HepG2 (cell line): ENCODE measurements around the gene RREB1. TPM values are rescaled to one million over a fixed set of nuclear protein-coding genes. Genes with fewer than 3 reads are reported as not detected.

Experiments used
- GZF1 ChIP-seq: sonication (generic); formaldehyde crosslinking; IDR thresholded peaks from 2 replicates; pipeline ENCODE4 v1.5.1; 2020; ENCODE audit warnings: mild to moderate bottlenecking, missing genetic modification reagents
- HOXA9 ChIP-seq: sonication (generic); formaldehyde crosslinking; IDR thresholded peaks from 2 replicates; pipeline ENCODE4 v1.8.1; 2022; ENCODE audit warnings: missing genetic modification reagents, mild to moderate bottlenecking, moderate library complexity, borderline replicate concordance
- KLF15 ChIP-seq: sonication (generic); formaldehyde crosslinking; IDR thresholded peaks from 2 replicates; pipeline ENCODE4 v1.8.1; 2023; ENCODE audit warnings: borderline replicate concordance, mild to moderate bottlenecking, inconsistent platforms, missing genetic modification reagents, mixed read lengths
- MYNN ChIP-seq: sonication (generic); formaldehyde crosslinking; IDR thresholded peaks from 2 replicates; pipeline ENCODE4 v1.4.0; 2020; ENCODE audit warnings: mild to moderate bottlenecking, low read depth, missing genetic modification reagents
- RORA ChIP-seq: sonication (generic); formaldehyde crosslinking; IDR thresholded peaks from 2 replicates; pipeline ENCODE4 v1.5.0; 2020; ENCODE audit warnings: mild to moderate bottlenecking, missing genetic modification reagents, moderate library complexity
- SMAD1 ChIP-seq: sonication (generic); formaldehyde crosslinking; IDR thresholded peaks from 2 replicates; pipeline ENCODE4 v1.4.0; 2020; ENCODE audit warnings: missing genetic modification reagents, low read depth, mild to moderate bottlenecking, borderline replicate concordance
- TEAD2 ChIP-seq: sonication (generic); formaldehyde crosslinking; IDR thresholded peaks from 2 replicates; pipeline ENCODE4 v1.9.0; 2021; ENCODE audit warnings: missing genetic modification reagents
- XBP1 ChIP-seq: sonication (generic); formaldehyde crosslinking; IDR thresholded peaks from 2 replicates; pipeline ENCODE4 v1.5.0; 2020; ENCODE audit warnings: missing genetic modification reagents
- YEATS2 ChIP-seq: sonication (generic); formaldehyde crosslinking; IDR thresholded peaks from 2 replicates; pipeline ENCODE4 v1.4.0; 2020; ENCODE audit warnings: missing genetic modification reagents, borderline replicate concordance
- ZNF510 ChIP-seq: sonication (generic); formaldehyde crosslinking; IDR thresholded peaks from 2 replicates; pipeline ENCODE4 v1.4.0; 2020; ENCODE audit warnings: low read depth, mild to moderate bottlenecking, missing genetic modification reagents
- polyA plus RNA-seq, 8 experiments: library from polyadenylated mRNA; depleted of rRNA in 3 of 8; stranded (reverse) in 7 of 8; unstranded in 1 of 8; fragments of >200 nt; fragmentation: Illumina TruSeq in 4 of 8; extraction: Trizol in 4 of 8; gene quantifications; 2 replicates each; pipeline versions ENCODE4 v1.2.1 to v1.2.3, GENCODE V29; 2011 to 2016; ENCODE audit warnings: low read depth in 4 of 8, missing spikeins in 1 of 8, mixed read lengths in 1 of 8; ENCODE audit not compliant: insufficient read depth in 1 of 8
- total RNA-seq, 5 experiments: library from RNA; depleted of rRNA; stranded (reverse); fragments of >200 nt; fragmentation: Illumina TruSeq; extraction: Trizol; gene quantifications; 2 replicates each; pipeline ENCODE4 v1.2.3, GENCODE V29; 2016; ENCODE audit warnings: low read depth in 1 of 5
- TF ChIP-seq, protein P1 (sequence below): IDR thresholded peaks from 2 replicates; pipeline ENCODE4 v1.4.0; 2020; ENCODE audit warnings: mild to moderate bottlenecking, missing genetic modification reagents
- TF ChIP-seq, protein P2 (sequence below): sonication (generic); formaldehyde crosslinking; IDR thresholded peaks from 2 replicates; pipeline ENCODE4 v1.4.0; 2020; ENCODE audit warnings: mild to moderate bottlenecking, low read depth, missing genetic modification reagents
- TF ChIP-seq, protein P3 (sequence below): sonication (generic); formaldehyde crosslinking; IDR thresholded peaks from 2 replicates; pipeline ENCODE4 v1.8.0; 2022; ENCODE audit warnings: mild to moderate bottlenecking, missing genetic modification reagents, moderate library complexity
- TF ChIP-seq, protein P4 (sequence below): sonication (generic); formaldehyde crosslinking; IDR thresholded peaks from 2 replicates; pipeline ENCODE4 v1.4.0; 2020; ENCODE audit warnings: missing genetic modification reagents
- TF ChIP-seq, protein P5 (sequence below): sonication (generic); formaldehyde crosslinking; conservative IDR thresholded peaks from 2 replicates; pipeline ENCODE4 v1.8.1; 2023; ENCODE audit warnings: missing genetic modification reagents
- TF ChIP-seq, protein P6 (sequence below): sonication (generic); formaldehyde crosslinking; IDR thresholded peaks from 2 replicates; pipeline ENCODE4 v1.4.0; 2020; ENCODE audit warnings: missing genetic modification reagents, borderline replicate concordance

RREB1 gene
- total and polyA plus RNA-seq, 2 of the 13 experiments (the other 11 are each of a cell fraction or from before 2014, with no cell fraction given): 6.1 to 23.2 TPM

DNA sequence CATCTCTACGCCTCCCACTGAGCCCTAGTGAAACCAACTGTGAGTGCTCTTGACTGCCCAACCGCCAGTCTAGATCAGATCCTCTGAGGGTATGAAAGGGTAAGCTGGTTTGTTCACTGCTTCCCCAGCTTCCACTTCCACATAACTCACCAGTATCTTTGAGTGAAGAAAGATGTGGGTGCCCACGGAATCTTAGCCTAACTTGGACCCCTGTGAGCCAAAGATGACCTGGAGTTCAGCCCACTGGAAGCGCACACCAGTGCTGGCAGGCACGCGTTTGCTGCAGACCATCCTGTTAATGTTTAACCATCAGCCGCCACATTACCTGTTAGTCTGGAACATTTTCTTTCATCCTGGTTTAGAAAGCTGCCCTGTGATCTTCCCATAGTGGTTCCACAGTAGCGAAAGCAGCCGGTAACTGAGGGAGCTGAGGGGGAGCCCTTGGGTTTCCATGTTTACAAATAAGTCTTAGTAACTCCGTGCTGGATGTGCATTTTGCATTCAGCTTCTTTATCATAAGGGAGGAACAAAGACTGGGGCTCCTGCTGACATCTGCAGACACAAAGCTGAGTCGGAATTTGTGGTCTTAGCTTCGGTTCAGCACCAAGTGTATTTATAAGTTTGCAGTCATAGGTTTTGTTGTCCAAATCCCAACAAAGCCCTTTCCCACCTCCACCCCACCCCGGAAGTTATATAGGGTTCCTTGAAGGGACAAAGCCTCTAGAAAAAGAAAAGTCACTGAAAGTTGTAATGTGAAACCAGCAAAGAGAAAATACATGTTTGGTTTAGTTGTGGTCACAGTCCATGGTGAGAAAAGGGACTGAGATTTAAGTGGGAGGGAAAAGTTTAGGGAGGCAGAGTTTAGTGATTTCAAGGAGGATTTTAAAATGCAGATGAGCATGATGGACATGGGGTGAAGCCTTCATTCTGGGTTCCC lies 134.2 kb downstream of the RREB1 start (continued):
- TF ChIP-seq, protein P1, sequence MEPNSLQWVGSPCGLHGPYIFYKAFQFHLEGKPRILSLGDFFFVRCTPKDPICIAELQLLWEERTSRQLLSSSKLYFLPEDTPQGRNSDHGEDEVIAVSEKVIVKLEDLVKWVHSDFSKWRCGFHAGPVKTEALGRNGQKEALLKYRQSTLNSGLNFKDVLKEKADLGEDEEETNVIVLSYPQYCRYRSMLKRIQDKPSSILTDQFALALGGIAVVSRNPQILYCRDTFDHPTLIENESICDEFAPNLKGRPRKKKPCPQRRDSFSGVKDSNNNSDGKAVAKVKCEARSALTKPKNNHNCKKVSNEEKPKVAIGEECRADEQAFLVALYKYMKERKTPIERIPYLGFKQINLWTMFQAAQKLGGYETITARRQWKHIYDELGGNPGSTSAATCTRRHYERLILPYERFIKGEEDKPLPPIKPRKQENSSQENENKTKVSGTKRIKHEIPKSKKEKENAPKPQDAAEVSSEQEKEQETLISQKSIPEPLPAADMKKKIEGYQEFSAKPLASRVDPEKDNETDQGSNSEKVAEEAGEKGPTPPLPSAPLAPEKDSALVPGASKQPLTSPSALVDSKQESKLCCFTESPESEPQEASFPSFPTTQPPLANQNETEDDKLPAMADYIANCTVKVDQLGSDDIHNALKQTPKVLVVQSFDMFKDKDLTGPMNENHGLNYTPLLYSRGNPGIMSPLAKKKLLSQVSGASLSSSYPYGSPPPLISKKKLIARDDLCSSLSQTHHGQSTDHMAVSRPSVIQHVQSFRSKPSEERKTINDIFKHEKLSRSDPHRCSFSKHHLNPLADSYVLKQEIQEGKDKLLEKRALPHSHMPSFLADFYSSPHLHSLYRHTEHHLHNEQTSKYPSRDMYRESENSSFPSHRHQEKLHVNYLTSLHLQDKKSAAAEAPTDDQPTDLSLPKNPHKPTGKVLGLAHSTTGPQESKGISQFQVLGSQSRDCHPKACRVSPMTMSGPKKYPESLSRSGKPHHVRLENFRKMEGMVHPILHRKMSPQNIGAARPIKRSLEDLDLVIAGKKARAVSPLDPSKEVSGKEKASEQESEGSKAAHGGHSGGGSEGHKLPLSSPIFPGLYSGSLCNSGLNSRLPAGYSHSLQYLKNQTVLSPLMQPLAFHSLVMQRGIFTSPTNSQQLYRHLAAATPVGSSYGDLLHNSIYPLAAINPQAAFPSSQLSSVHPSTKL (CRISPR knock-in tag): peak; percentile 87
- TF ChIP-seq KLF15 (CRISPR knock-in tag): no peak
- TF ChIP-seq MYNN (CRISPR knock-in tag): peak; percentile 61; the same call in 1 of the 2 replicates
- TF ChIP-seq, protein P2, sequence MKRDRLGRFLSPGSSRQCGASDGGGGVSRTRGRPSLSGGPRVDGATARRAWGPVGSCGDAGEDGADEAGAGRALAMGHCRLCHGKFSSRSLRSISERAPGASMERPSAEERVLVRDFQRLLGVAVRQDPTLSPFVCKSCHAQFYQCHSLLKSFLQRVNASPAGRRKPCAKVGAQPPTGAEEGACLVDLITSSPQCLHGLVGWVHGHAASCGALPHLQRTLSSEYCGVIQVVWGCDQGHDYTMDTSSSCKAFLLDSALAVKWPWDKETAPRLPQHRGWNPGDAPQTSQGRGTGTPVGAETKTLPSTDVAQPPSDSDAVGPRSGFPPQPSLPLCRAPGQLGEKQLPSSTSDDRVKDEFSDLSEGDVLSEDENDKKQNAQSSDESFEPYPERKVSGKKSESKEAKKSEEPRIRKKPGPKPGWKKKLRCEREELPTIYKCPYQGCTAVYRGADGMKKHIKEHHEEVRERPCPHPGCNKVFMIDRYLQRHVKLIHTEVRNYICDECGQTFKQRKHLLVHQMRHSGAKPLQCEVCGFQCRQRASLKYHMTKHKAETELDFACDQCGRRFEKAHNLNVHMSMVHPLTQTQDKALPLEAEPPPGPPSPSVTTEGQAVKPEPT: no peak
- no peak for TF ChIP-seq TEAD2 (CRISPR knock-in tag)
- TF ChIP-seq GZF1: 0 out of 2 replicates have a peak, but pooled peaks have one; percentile 34
- TF ChIP-seq, protein P3, sequence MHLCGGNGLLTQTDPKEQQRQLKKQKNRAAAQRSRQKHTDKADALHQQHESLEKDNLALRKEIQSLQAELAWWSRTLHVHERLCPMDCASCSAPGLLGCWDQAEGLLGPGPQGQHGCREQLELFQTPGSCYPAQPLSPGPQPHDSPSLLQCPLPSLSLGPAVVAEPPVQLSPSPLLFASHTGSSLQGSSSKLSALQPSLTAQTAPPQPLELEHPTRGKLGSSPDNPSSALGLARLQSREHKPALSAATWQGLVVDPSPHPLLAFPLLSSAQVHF (CRISPR knock-in tag): no peak
- TF ChIP-seq RORA (CRISPR knock-in tag): no peak
- TF ChIP-seq SMAD1 (CRISPR knock-in tag): no peak
- TF ChIP-seq, protein P4, sequence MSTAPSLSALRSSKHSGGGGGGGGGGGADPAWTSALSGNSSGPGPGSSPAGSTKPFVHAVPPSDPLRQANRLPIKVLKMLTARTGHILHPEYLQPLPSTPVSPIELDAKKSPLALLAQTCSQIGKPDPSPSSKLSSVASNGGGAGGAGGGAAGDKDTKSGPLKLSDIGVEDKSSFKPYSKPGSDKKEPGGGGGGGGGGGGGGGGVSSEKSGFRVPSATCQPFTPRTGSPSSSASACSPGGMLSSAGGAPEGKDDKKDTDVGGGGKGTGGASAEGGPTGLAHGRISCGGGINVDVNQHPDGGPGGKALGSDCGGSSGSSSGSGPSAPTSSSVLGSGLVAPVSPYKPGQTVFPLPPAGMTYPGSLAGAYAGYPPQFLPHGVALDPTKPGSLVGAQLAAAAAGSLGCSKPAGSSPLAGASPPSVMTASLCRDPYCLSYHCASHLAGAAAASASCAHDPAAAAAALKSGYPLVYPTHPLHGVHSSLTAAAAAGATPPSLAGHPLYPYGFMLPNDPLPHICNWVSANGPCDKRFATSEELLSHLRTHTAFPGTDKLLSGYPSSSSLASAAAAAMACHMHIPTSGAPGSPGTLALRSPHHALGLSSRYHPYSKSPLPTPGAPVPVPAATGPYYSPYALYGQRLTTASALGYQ (CRISPR knock-in tag): peak; percentile 71; the same call in 1 of the 2 replicates
- TF ChIP-seq HOXA9 (CRISPR knock-in tag): no peak
- TF ChIP-seq, protein P5, sequence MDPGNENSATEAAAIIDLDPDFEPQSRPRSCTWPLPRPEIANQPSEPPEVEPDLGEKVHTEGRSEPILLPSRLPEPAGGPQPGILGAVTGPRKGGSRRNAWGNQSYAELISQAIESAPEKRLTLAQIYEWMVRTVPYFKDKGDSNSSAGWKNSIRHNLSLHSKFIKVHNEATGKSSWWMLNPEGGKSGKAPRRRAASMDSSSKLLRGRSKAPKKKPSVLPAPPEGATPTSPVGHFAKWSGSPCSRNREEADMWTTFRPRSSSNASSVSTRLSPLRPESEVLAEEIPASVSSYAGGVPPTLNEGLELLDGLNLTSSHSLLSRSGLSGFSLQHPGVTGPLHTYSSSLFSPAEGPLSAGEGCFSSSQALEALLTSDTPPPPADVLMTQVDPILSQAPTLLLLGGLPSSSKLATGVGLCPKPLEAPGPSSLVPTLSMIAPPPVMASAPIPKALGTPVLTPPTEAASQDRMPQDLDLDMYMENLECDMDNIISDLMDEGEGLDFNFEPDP (CRISPR knock-in tag): no peak
- TF ChIP-seq YEATS2 (CRISPR knock-in tag): no peak
- TF ChIP-seq, protein P6, sequence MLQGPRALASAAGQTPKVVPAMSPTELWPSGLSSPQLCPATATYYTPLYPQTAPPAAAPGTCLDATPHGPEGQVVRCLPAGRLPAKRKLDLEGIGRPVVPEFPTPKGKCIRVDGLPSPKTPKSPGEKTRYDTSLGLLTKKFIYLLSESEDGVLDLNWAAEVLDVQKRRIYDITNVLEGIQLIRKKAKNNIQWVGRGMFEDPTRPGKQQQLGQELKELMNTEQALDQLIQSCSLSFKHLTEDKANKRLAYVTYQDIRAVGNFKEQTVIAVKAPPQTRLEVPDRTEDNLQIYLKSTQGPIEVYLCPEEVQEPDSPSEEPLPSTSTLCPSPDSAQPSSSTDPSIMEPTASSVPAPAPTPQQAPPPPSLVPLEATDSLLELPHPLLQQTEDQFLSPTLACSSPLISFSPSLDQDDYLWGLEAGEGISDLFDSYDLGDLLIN (CRISPR knock-in tag): no peak
- TF ChIP-seq ZNF510 (CRISPR knock-in tag): no peak
- TF ChIP-seq XBP1: no peak
